Natural killer cell treated with Interleukin-12 subunit alpha and Interleukin-12 subunit beta and Interleukin-15 and Interleukin-18, amount 100 ng/mL, for 72 hours (primary cell): Measurements from ENCODE around the gene MS4A7. TPM values are rescaled to one million over a fixed set of nuclear protein-coding genes. Genes with fewer than 3 reads are reported as not detected.
A peak's percentile ranks its signal among the peaks of the same experiment; 100 is the strongest.

Source experiments
- ATAC-seq, 2 donors: fragments of 150-1000 bp; cut with Tn5 transposase in 1 of 2; sonication (Bioruptor Pico), chemical (Tn5 transposase) in 1 of 2; 2 replicates each; pipeline ENCODE4 v1.10.0; 2021
- DNase-seq: peaks from one replicate; pipeline ENCODE4 v3.0.0; 2022; ENCODE audit warnings: low spot score
- H3K27ac Mint-ChIP-seq, 2 donors: 1 replicate in 1 of 2; 2 replicates in 1 of 2; pipeline ENCODE4 v1.8.0; 2022; ENCODE audit warnings: mixed read lengths in 2 of 2, mild to moderate bottlenecking in 1 of 2, moderate library complexity in 1 of 2
- H3K27me3 Mint-ChIP-seq, 2 donors: 1 replicate in 1 of 2; 2 replicates in 1 of 2; pipeline ENCODE4 v1.8.0; 2022; ENCODE audit warnings: mixed read lengths in 2 of 2
- H3K36me3 Mint-ChIP-seq: one replicate; pipeline ENCODE4 v1.8.0; 2022; ENCODE audit warnings: mixed read lengths
- H3K4me1 Mint-ChIP-seq, 2 donors: 1 replicate in 1 of 2; 2 replicates in 1 of 2; pipeline ENCODE4 v1.8.0; 2022; ENCODE audit warnings: low read depth in 2 of 2, mixed read lengths in 2 of 2, mild to moderate bottlenecking in 1 of 2
- H3K4me3 Mint-ChIP-seq: one replicate; pipeline ENCODE4 v1.8.0; 2022; ENCODE audit warnings: mixed read lengths
- H3K9me3 Mint-ChIP-seq: 2 replicates; pipeline ENCODE4 v1.8.0; 2022; ENCODE audit warnings: mixed read lengths
- total RNA-seq, 2 donors: library from RNA; stranded (reverse); gene quantifications; one replicate each; pipeline ENCODE4 v1.2.3, GENCODE V29; 2022

MS4A7 gene
- total RNA-seq, 2 donors from 2014 or later: 0.70 to 1.5 TPM

- no peak for ATAC-seq
- H3K27ac Mint-ChIP-seq: peak overlapping the region in 1 of 2 donors; percentile 63
- H3K27me3 Mint-ChIP-seq: peaks cover 16 to 45% of the 10 kb centered on the region in 2 donors
- H3K4me3 Mint-ChIP-seq: peak overlapping the region; percentile 37
- DNase-seq: no peak
- H3K4me1 Mint-ChIP-seq: peaks cover 12 to 18% of the 10 kb centered on the region in 2 donors
- no peaks in the 10 kb centered on the region for H3K9me3 Mint-ChIP-seq
- H3K36me3 Mint-ChIP-seq: no peaks in the 10 kb centered on the region
These were observed 763 bp upstream of the MS4A7 start for GRCh38 chr11:60377401-60378136.

- Mint-ChIP-seq H3K27me3 (peaks cover 0 to 19% of the 10 kb centered on the region in 2 donors), H3K4me3 (no peak overlapping the region), H3K9me3 (no peaks in the 10 kb centered on the region), H3K4me1 (no peaks in the 10 kb centered on the region), H3K36me3 (no peaks in the 10 kb centered on the region), H3K27ac (peak overlapping the region in 1 of 2 donors; percentile 34)
- ATAC-seq (no peak), DNase-seq (no peak)
These were observed 11.1 kb downstream of the MS4A7 start for GRCh38 chr11:60389279-60389910.

GRCh38 chr11:60390419-60390818 is 12.1 kb downstream of the MS4A7 start:
- no peak for DNase-seq
- no peaks in the 10 kb centered on the region for H3K36me3 Mint-ChIP-seq
- no peaks in the 10 kb centered on the region for H3K9me3 Mint-ChIP-seq
- no peaks in the 10 kb centered on the region for H3K4me1 Mint-ChIP-seq
- H3K27ac Mint-ChIP-seq: no peak overlapping the region
- no peak overlapping the region for H3K4me3 Mint-ChIP-seq
- no peak for ATAC-seq
- H3K27me3 Mint-ChIP-seq: peaks cover 0 to 16% of the 10 kb centered on the region in 2 donors

GRCh38 chr11:60392361-60392760 is 14.0 kb downstream of the MS4A7 start:
- H3K4me3 Mint-ChIP-seq: no peak overlapping the region
- H3K36me3 Mint-ChIP-seq: no peaks in the 10 kb centered on the region
- H3K27ac Mint-ChIP-seq: no peak overlapping the region
- no peaks in the 10 kb centered on the region for H3K9me3 Mint-ChIP-seq
- peaks cover 0 to 3% of the 10 kb centered on the region in 2 donors for H3K4me1 Mint-ChIP-seq
- peaks cover 0 to 7% of the 10 kb centered on the region in 2 donors for H3K27me3 Mint-ChIP-seq
- no peak for ATAC-seq
- no peak for DNase-seq

GRCh38 chr11:60393016-60393415 is 14.7 kb downstream of the MS4A7 start:
- ATAC-seq (no peak), DNase-seq (no peak)
- Mint-ChIP-seq H3K4me3 (no peak overlapping the region), H3K27me3 (peaks cover 0 to 7% of the 10 kb centered on the region in 2 donors), H3K27ac (no peak overlapping the region), H3K9me3 (no peaks in the 10 kb centered on the region), H3K36me3 (no peaks in the 10 kb centered on the region), H3K4me1 (peaks cover 0 to 3% of the 10 kb centered on the region in 2 donors)

GRCh38 chr11:60394666-60395380 is 16.5 kb downstream of the MS4A7 start:
- DNase-seq: no peak
- Mint-ChIP-seq H3K27ac (no peak overlapping the region), H3K9me3 (no peaks in the 10 kb centered on the region), H3K4me3 (no peak overlapping the region), H3K36me3 (no peaks in the 10 kb centered on the region), H3K4me1 (peaks cover 0 to 3% of the 10 kb centered on the region in 2 donors), H3K27me3 (peaks cover 0 to 15% of the 10 kb centered on the region in 2 donors)
- no peak for ATAC-seq

GRCh38 chr11:60396382-60396781 is 18.1 kb downstream of the MS4A7 start, which contains the start of gene MS4A14:
TSS of gene MS4A14 (plus strand) at chr11:60396459. CDS start at chr11:60396579, 120 bp downstream.
- ATAC-seq: no peak
- Mint-ChIP-seq H3K4me1 (peaks cover 0 to 3% of the 10 kb centered on the region in 2 donors), H3K4me3 (no peak within 1 kb of the TSS), H3K9me3 (no peaks in the 10 kb centered on the region), H3K27ac (peak within 1 kb of the TSS in 1 of 2 donors; percentile 65), H3K36me3 (no peaks in the 10 kb centered on the region), H3K27me3 (peaks cover 2 to 15% of the 10 kb centered on the region in 2 donors)
- DNase-seq: no peak

GRCh38 chr11:60396799-60397198 is 18.5 kb downstream of the MS4A7 start:
- no peaks in the 10 kb centered on the region for H3K9me3 Mint-ChIP-seq
- no peaks in the 10 kb centered on the region for H3K36me3 Mint-ChIP-seq
- H3K27ac Mint-ChIP-seq: peak overlapping the region in 1 of 2 donors; percentile 65
- no peak for ATAC-seq
- H3K4me3 Mint-ChIP-seq: no peak overlapping the region
- no peak for DNase-seq
- peaks cover 0 to 3% of the 10 kb centered on the region in 2 donors for H3K4me1 Mint-ChIP-seq
- H3K27me3 Mint-ChIP-seq: peaks cover 4 to 13% of the 10 kb centered on the region in 2 donors

- Mint-ChIP-seq H3K27me3 (peaks cover 10 to 31% of the 10 kb centered on the region in 2 donors), H3K36me3 (peaks cover 4% of the 10 kb centered on the region), H3K27ac (no peak overlapping the region), H3K4me3 (no peak overlapping the region), H3K4me1 (no peaks in the 10 kb centered on the region), H3K9me3 (peaks cover 3% of the 10 kb centered on the region)
- no peak for ATAC-seq
- DNase-seq: no peak
These were observed 41.7 kb downstream of the MS4A7 start for GRCh38 chr11:60420015-60420414.

GRCh38 chr11:60422609-60423008 is 44.3 kb downstream of the MS4A7 start:
- ATAC-seq (no peak), DNase-seq (no peak)
- Mint-ChIP-seq H3K4me1 (no peaks in the 10 kb centered on the region), H3K27ac (no peak overlapping the region), H3K4me3 (no peak overlapping the region), H3K9me3 (peaks cover 3% of the 10 kb centered on the region), H3K27me3 (peaks cover 4 to 37% of the 10 kb centered on the region in 2 donors), H3K36me3 (peaks cover 4% of the 10 kb centered on the region)

- H3K4me1 Mint-ChIP-seq: no peaks in the 10 kb centered on the region
- no peak overlapping the region for H3K27ac Mint-ChIP-seq
- DNase-seq (no peak), ATAC-seq (no peak)
- H3K4me3 Mint-ChIP-seq: no peak overlapping the region
- H3K27me3 Mint-ChIP-seq: peaks cover 16 to 49% of the 10 kb centered on the region in 2 donors
- no peaks in the 10 kb centered on the region for H3K36me3 Mint-ChIP-seq
- no peaks in the 10 kb centered on the region for H3K9me3 Mint-ChIP-seq
These were observed 50.2 kb downstream of the MS4A7 start for GRCh38 chr11:60428517-60428916.

GRCh38 chr11:60429272-60429671 is 50.9 kb downstream of the MS4A7 start, which contains the start of gene MS4A5:
TSS of gene MS4A5 (plus strand) at chr11:60429572. CDS start at chr11:60429675, 103 bp downstream.
- no peak for ATAC-seq
- no peak within 1 kb of the TSS for H3K4me3 Mint-ChIP-seq

GRCh38 chr11:60431251-60431650 is 52.9 kb downstream of the MS4A7 start:
- ATAC-seq: no peak
- no peak for DNase-seq
- no peaks in the 10 kb centered on the region for H3K9me3 Mint-ChIP-seq
- no peaks in the 10 kb centered on the region for H3K4me1 Mint-ChIP-seq
- H3K4me3 Mint-ChIP-seq: no peak overlapping the region
- no peaks in the 10 kb centered on the region for H3K36me3 Mint-ChIP-seq
- no peak overlapping the region for H3K27ac Mint-ChIP-seq
- peaks cover 16 to 38% of the 10 kb centered on the region in 2 donors for H3K27me3 Mint-ChIP-seq

More at GRCh38 chr11:60429272-60429671, 50.9 kb downstream of the MS4A7 start, which contains the start of gene MS4A5:
- DNase-seq: no peak
- Mint-ChIP-seq H3K27ac (no peak within 1 kb of the TSS), H3K4me1 (no peaks in the 10 kb centered on the region), H3K27me3 (peaks cover 16 to 55% of the 10 kb centered on the region in 2 donors), H3K9me3 (no peaks in the 10 kb centered on the region), H3K36me3 (no peaks in the 10 kb centered on the region)
